K562 (cell line): ENCODE measurements around the gene PRRC2C. TPM values are rescaled to one million over a fixed set of nuclear protein-coding genes. Genes with fewer than 3 reads are reported as not detected.

Source experiments
- ATAC-seq: fragments of 200-7000 bp; cut with Tn5 transposase; 3 replicates; pipeline ENCODE4 v1.9.1; 2020; ENCODE audit warnings: moderate library complexity
- BruUV-seq: library from RNA; stranded (reverse); fragments of 400-500 nt; replicated peaks from 2 replicates; lab custom pipeline; 2021; lab: Mats Ljungman, UMichigan
- CTCF ChIA-PET: fragments of 300-600 bp; formaldehyde crosslinking; extraction: SDS; loops from one replicate; lab custom pipeline; 2021; ENCODE audit warnings: low intra/inter-chr PET ratio; lab: Yijun Ruan, JAX
- POLR2A ChIA-PET: fragments of 300-600, 350-650 bp; sonication (Branson Sonifier 250); formaldehyde crosslinking; extraction: SDS; loops from one replicate; lab custom pipeline; 2021; ENCODE audit warnings: antibody characterized with exemption, inconsistent platforms; lab: Yijun Ruan, JAX
- DNase-seq, 4 experiments: peaks; one replicate each; pipeline versions ENCODE4 v3.0.0 to v3.0.0-alpha.2; 2011 to 2018; ENCODE audit warnings: low spot score in 3 of 4, mixed read lengths in 3 of 4; ENCODE audit errors: extremely low read depth in 1 of 4
- FAIRE-seq: peaks from 2 replicates; lab custom pipeline; 2011; peaks lifted over from hg19 to GRCh38; lab: Jason Lieb, UNC
- H2AFZ ChIP-seq: 2 replicates; pipeline ENCODE4 v1.6.0; 2011; ENCODE audit warnings: low read depth, low read length, control low read depth, inconsistent platforms
- H3K27ac ChIP-seq: fragments of 200-600 bp; 3 replicates; pipeline ENCODE4 v1.8.0; 2011; ENCODE audit warnings: low read depth, mild to moderate bottlenecking, control low read depth, inconsistent platforms, low read length, moderate library complexity, mixed read lengths; ENCODE audit errors: extremely low read depth
- H3K27me3 ChIP-seq, 2 experiments: fragments of 300-600 bp in 1 of 2; 2 replicates in 1 of 2; 3 replicates in 1 of 2; pipeline versions ENCODE4 v1.6.0 to v1.8.0; 2011; ENCODE audit warnings: inconsistent platforms in 2 of 2, low read length in 2 of 2, mild to moderate bottlenecking in 1 of 2, mixed read lengths in 1 of 2, moderate library complexity in 1 of 2; ENCODE audit not compliant: control insufficient read depth in 2 of 2, insufficient read depth in 2 of 2
- H3K36me3 ChIP-seq: fragments of 300-600 bp; 3 replicates; pipeline ENCODE4 v1.8.0; 2011; ENCODE audit warnings: mild to moderate bottlenecking, low read length, inconsistent platforms; ENCODE audit not compliant: control insufficient read depth, insufficient read depth
- H3K4me1 ChIP-seq, 2 experiments: fragments of 200-600 bp in 1 of 2; replicated peaks in 1 of 2; 2 replicates in 1 of 2; 3 replicates in 1 of 2; pipeline versions ENCODE4 v1.5.1 to v1.8.0; 2011; ENCODE audit warnings: inconsistent platforms in 2 of 2, low read length in 2 of 2, mild to moderate bottlenecking in 1 of 2, mixed read lengths in 1 of 2, moderate library complexity in 1 of 2; ENCODE audit not compliant: control insufficient read depth in 2 of 2, insufficient read depth in 2 of 2
- H3K4me2 ChIP-seq: 2 replicates; pipeline ENCODE4 v1.6.1; 2011; ENCODE audit warnings: low read length, control low read depth, inconsistent platforms, mixed read lengths; ENCODE audit not compliant: insufficient read depth
- H3K4me3 ChIP-seq: fragments of 200-600 bp; sonication (generic), shearing (Covaris generic); 2 replicates; pipeline ENCODE4 v1.5.1; 2016; ENCODE audit warnings: control low read depth, inconsistent platforms
- H3K79me2 ChIP-seq: fragments of 200-600 bp; 3 replicates; pipeline ENCODE4 v1.8.0; 2011; ENCODE audit warnings: low read length, inconsistent platforms; ENCODE audit not compliant: control insufficient read depth, insufficient read depth
- H3K9ac ChIP-seq, 2 experiments: 2 replicates each; pipeline versions ENCODE4 v1.6.0 to v1.6.1; 2011; ENCODE audit warnings: low read depth in 2 of 2, low read length in 2 of 2, control low read depth in 1 of 2, inconsistent platforms in 1 of 2, mild to moderate bottlenecking in 1 of 2, mixed read lengths in 1 of 2; ENCODE audit not compliant: insufficient read depth in 1 of 2
- H3K9me1 ChIP-seq: one replicate; pipeline ENCODE4 v1.6.0; 2011; ENCODE audit warnings: inconsistent platforms, mild to moderate bottlenecking, low read length, moderate library complexity; ENCODE audit not compliant: control insufficient read depth, insufficient read depth
- H3K9me3 ChIP-seq: replicated peaks from 2 replicates; pipeline ENCODE4 v1.5.1; 2011; ENCODE audit warnings: low read depth, low read length, inconsistent platforms; ENCODE audit not compliant: control insufficient read depth, insufficient read depth
- H4K20me1 ChIP-seq: replicated peaks from 2 replicates; pipeline ENCODE4 v1.6.1; 2011; ENCODE audit warnings: low read length, inconsistent platforms, mixed read lengths; ENCODE audit not compliant: control insufficient read depth, insufficient read depth
- ARID1B ChIP-seq: fragments of 450-650 bp; IDR thresholded peaks from 2 replicates; pipeline ENCODE4 v1.6.1; 2016; ENCODE audit warnings: antibody characterized with exemption, mild to moderate bottlenecking, inconsistent platforms
- C11orf30 ChIP-seq: fragments of 450-650 bp; IDR thresholded peaks from 2 replicates; pipeline ENCODE4 v1.6.1; 2016; ENCODE audit warnings: low read depth, mild to moderate bottlenecking
- CEBPG ChIP-seq, 3 experiments: fragments of 200-800 bp in 1 of 3; sonication (Bioruptor generic) in 1 of 3; sonication (generic) in 1 of 3; formaldehyde crosslinking in 1 of 3; IDR thresholded peaks in 2 of 3; conservative IDR thresholded peaks in 1 of 3; 2 replicates each; pipeline versions ENCODE4 v1.6.1 to v1.8.0; 2016 to 2022; ENCODE audit warnings: missing compliant biosample characterization in 2 of 3, missing genetic modification characterization in 2 of 3, mild to moderate bottlenecking in 1 of 3, missing genetic modification reagents in 1 of 3
- DNMT1 ChIP-seq: fragments of 450-650 bp; IDR thresholded peaks from 2 replicates; pipeline ENCODE4 v1.6.1; 2016; ENCODE audit warnings: antibody characterized with exemption, mild to moderate bottlenecking
- GTF2A2 ChIP-seq: IDR thresholded peaks from 2 replicates; pipeline ENCODE4 v1.6.1; 2016; ENCODE audit warnings: mild to moderate bottlenecking, missing genetic modification characterization, missing compliant biosample characterization
- GTF3C2 ChIP-seq: IDR thresholded peaks from 3 replicates; pipeline ENCODE4 v1.6.1; 2011; ENCODE audit warnings: borderline replicate concordance, mild to moderate bottlenecking, moderate library complexity; ENCODE audit not compliant: insufficient read length; ENCODE audit errors: extremely low read depth
- LCOR ChIP-seq: sonication (generic); formaldehyde crosslinking; IDR thresholded peaks from 2 replicates; pipeline ENCODE4 v1.8.0; 2022; ENCODE audit warnings: mild to moderate bottlenecking, missing genetic modification reagents
- MAFF ChIP-seq: IDR thresholded peaks from 2 replicates; pipeline ENCODE4 v1.6.1; 2012; ENCODE audit warnings: low read length, improper control_type of control experiment
- MAFG ChIP-seq: fragments of 450-650 bp; conservative IDR thresholded peaks from 2 replicates; pipeline ENCODE4 v1.6.1; 2016; ENCODE audit warnings: missing genetic modification characterization, missing compliant biosample characterization
- MAFK ChIP-seq: IDR thresholded peaks from 2 replicates; pipeline ENCODE4 v1.6.1; 2011; ENCODE audit warnings: low read length, improper control_type of control experiment
- NFE2 ChIP-seq: IDR thresholded peaks from 2 replicates; pipeline ENCODE4 v1.6.1; 2014; ENCODE audit warnings: antibody characterized with exemption, low read depth
- ZNF311 ChIP-seq: fragments of 250-450 bp; sonication (Bioruptor Pico); IDR thresholded peaks from 2 replicates; pipeline ENCODE4 v1.4.0; 2020; ENCODE audit warnings: mild to moderate bottlenecking, moderate library complexity
- ZNF316 ChIP-seq: fragments of 450-650 bp; IDR thresholded peaks from 2 replicates; pipeline ENCODE4 v1.6.1; 2016
- WGBS: fragments of 100-300 bp; shearing (Covaris generic); methylation state at CpG from one replicate; pipeline ENCODE4 v1.1.6; 2016; ENCODE audit warnings: low coverage, mixed read lengths; ENCODE audit not compliant: insufficient coverage; ENCODE audit errors: missing lambda C conversion rate; 5-methylcytosine and 5-hydroxymethylcytosine counted together
- in situ Hi-C: fragments of 300-500 bp; cut with MboI; formaldehyde crosslinking; loops from 4 replicates; pipeline ENCODE4 v1.15.0; 2018; ENCODE audit warnings: inconsistent platforms, mixed read lengths
- intact Hi-C: fragments of 100-400 bp; cut with micrococcal nuclease; formaldehyde crosslinking; loops from 2 replicates; pipeline ENCODE4 v1.14.2; 2022
- polyA plus RNA-seq, 8 experiments: library from polyadenylated mRNA; depleted of rRNA in 4 of 8; stranded (reverse) in 5 of 8; unstranded in 3 of 8; fragments of >200 nt; fragmentation: Nextera tagmentation in 2 of 8; fragmentation: Illumina TruSeq in 1 of 8; extraction: Ambion mirVana in 2 of 8; extraction: Trizol in 1 of 8; gene quantifications; 2 replicates each; pipeline versions ENCODE4 v1.2.1 to v1.2.3, GENCODE V29; 2011 to 2014; ENCODE audit warnings: inconsistent platforms in 1 of 8, missing spikeins in 1 of 8
- total RNA-seq, 7 experiments: library from RNA; depleted of rRNA in 6 of 7; stranded (reverse); fragments of >200 nt in 6 of 7; fragmentation: Illumina TruSeq in 2 of 7; extraction: Trizol in 2 of 7; gene quantifications; 2 replicates each; pipeline versions ENCODE4 v1.2.1 to v1.2.3, GENCODE V29; 2011 to 2021; ENCODE audit warnings: low replicate concordance in 1 of 7
- TF ChIP-seq, protein P1 (sequence below): sonication (generic); formaldehyde crosslinking; IDR thresholded peaks from 2 replicates; pipeline ENCODE4 v1.8.1; 2023; ENCODE audit warnings: mild to moderate bottlenecking, missing genetic modification reagents

PRRC2C gene
- total and polyA plus RNA-seq, 9 of the 15 experiments (the other 6 are each of a cell fraction or from before 2014, with no cell fraction given) = 61.9 to 237 (median 105) TPM

GRCh38 chr1:171480035-171480434, 5.3 kb upstream of the PRRC2C start:
- Histone ChIP-seq H3K4me3 (no peak overlapping the region), H3K27ac (no peak overlapping the region), H3K9ac (no peak overlapping the region; a peak in 1 of 4 replicates), H3K4me1 (peaks cover 0 to 5% of the 10 kb centered on the region in 2 experiments; a peak in 1 of 5 replicates), H3K27me3 (no peaks in the 10 kb centered on the region), H3K4me2 (no peak overlapping the region), H4K20me1 (no peaks in the 10 kb centered on the region), H3K9me1 (no peaks in the 10 kb centered on the region), H3K36me3 (no peaks in the 10 kb centered on the region), H3K9me3 (no peaks in the 10 kb centered on the region), H2AFZ (peak overlapping the region; percentile 56), H3K79me2 (peaks cover 4% of the 10 kb centered on the region; the same call in 1 of the 3 replicates)
- ChIA-PET CTCF (no interaction called here), POLR2A (interaction anchor here (0.6 to 1.5 kb wide), 3 partner anchors 15 to 268 kb away, joined by 3 read pairs; no protein-coding TSS in a partner anchor)
- intact Hi-C loops = loop anchor here (10.0 kb wide), 3 partner anchors 235 to 505 kb away; partner anchors contain the start of gene VAMP4
- in situ Hi-C loops = no loop called here
- WGBS = 54% methylated on average over 2 of the region's 2 CpGs
- DNase-seq (no peak), ATAC-seq (no peak), FAIRE-seq (no peak)
- TF ChIP-seq ZNF316 (peak; percentile 99), NFE2 (peak; percentile 36; the same call in 1 of the 2 replicates), ARID1B (peak; percentile 27; the same call in 1 of the 2 replicates), MAFF (peak; percentile 99), DNMT1 (no peak), ZNF311 (CRISPR knock-in tag) (no peak), LCOR (no peak), C11orf30 (peak; percentile 99), CEBPG (CRISPR knock-in tag; IDR thresholded peaks at IDR 0.05) (no peak), CEBPG (tag; conservative IDR thresholded peaks at IDR 0.05 in 1 of 2, IDR thresholded peaks at IDR 0.05 in 1 of 2) (0 out of 4 replicates have a peak, but pooled peaks of 1 of the 2 experiments have one; percentile 1), GTF2A2 (tag) (no peak), MAFG (tag) (peak; percentile 99), GTF3C2 (no peak), MAFK (peak; percentile 99)
- TF ChIP-seq, protein P1, sequence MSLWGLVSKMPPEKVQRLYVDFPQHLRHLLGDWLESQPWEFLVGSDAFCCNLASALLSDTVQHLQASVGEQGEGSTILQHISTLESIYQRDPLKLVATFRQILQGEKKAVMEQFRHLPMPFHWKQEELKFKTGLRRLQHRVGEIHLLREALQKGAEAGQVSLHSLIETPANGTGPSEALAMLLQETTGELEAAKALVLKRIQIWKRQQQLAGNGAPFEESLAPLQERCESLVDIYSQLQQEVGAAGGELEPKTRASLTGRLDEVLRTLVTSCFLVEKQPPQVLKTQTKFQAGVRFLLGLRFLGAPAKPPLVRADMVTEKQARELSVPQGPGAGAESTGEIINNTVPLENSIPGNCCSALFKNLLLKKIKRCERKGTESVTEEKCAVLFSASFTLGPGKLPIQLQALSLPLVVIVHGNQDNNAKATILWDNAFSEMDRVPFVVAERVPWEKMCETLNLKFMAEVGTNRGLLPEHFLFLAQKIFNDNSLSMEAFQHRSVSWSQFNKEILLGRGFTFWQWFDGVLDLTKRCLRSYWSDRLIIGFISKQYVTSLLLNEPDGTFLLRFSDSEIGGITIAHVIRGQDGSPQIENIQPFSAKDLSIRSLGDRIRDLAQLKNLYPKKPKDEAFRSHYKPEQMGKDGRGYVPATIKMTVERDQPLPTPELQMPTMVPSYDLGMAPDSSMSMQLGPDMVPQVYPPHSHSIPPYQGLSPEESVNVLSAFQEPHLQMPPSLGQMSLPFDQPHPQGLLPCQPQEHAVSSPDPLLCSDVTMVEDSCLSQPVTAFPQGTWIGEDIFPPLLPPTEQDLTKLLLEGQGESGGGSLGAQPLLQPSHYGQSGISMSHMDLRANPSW (CRISPR knock-in tag) = no peak
- no TSS peak for BruUV-seq
